MCF 10A (cell line): ENCODE results near the gene PPP2R5D. TPM values are rescaled to one million over a fixed set of nuclear protein-coding genes. Genes with fewer than 3 reads are reported as not detected.

ENCODE experiments used
- BruUV-seq: library from RNA; stranded (reverse); fragments of 400-500 nt; replicated peaks from 2 replicates; lab custom pipeline; 2021; lab: Mats Ljungman, UMichigan
- CTCF ChIA-PET: fragments of 300-600 bp; sonication (Branson Sonifier 250); formaldehyde crosslinking; extraction: SDS; loops from one replicate; lab custom pipeline; 2021; ENCODE audit warnings: antibody characterized with exemption, inconsistent platforms; lab: Yijun Ruan, JAX
- POLR2A ChIA-PET: fragments of 300-600, 350-650 bp; sonication (Branson Sonifier 250); formaldehyde crosslinking; extraction: SDS; loops from one replicate; lab custom pipeline; 2020; ENCODE audit warnings: antibody characterized with exemption, inconsistent platforms; lab: Yijun Ruan, JAX
- DNase-seq: peaks from one replicate; pipeline ENCODE4 v3.0.0-alpha.2; 2018; ENCODE audit not compliant: unreplicated experiment
- H3K27ac Mint-ChIP-seq: one replicate; pipeline ENCODE4 v1.8.0; 2022; ENCODE audit warnings: mild to moderate bottlenecking, low read depth, mixed read lengths; ENCODE audit not compliant: unreplicated experiment
- H3K27me3 Mint-ChIP-seq: one replicate; pipeline ENCODE4 v1.8.0; 2022; ENCODE audit warnings: mixed read lengths; ENCODE audit not compliant: insufficient read depth, unreplicated experiment
- H3K36me3 Mint-ChIP-seq: one replicate; pipeline ENCODE4 v1.8.0; 2022; ENCODE audit warnings: mild to moderate bottlenecking, moderate library complexity, mixed read lengths; ENCODE audit not compliant: insufficient read depth, unreplicated experiment
- H3K4me1 Mint-ChIP-seq: one replicate; pipeline ENCODE4 v1.8.0; 2022; ENCODE audit warnings: mixed read lengths; ENCODE audit not compliant: insufficient read depth, unreplicated experiment
- H3K4me3 Mint-ChIP-seq: one replicate; pipeline ENCODE4 v1.8.0; 2022; ENCODE audit warnings: mild to moderate bottlenecking, moderate library complexity, mixed read lengths; ENCODE audit not compliant: unreplicated experiment
- H3K9me3 Mint-ChIP-seq: one replicate; pipeline ENCODE4 v1.8.0; 2022; ENCODE audit warnings: mixed read lengths; ENCODE audit not compliant: unreplicated experiment
- CTCF ChIP-seq: fragments of 200-600 bp; IDR thresholded peaks from one replicate; pipeline ENCODE4 v1.8.0; 2022; ENCODE audit warnings: antibody characterized with exemption, mild to moderate bottlenecking; ENCODE audit not compliant: unreplicated experiment
- intact Hi-C: fragments of 100-400 bp; cut with micrococcal nuclease; formaldehyde crosslinking; loops from 2 replicates; pipeline ENCODE4 v1.14.1; 2022
- total RNA-seq: library from RNA; stranded (reverse); gene quantifications from 2 replicates; pipeline ENCODE4 v1.2.3, GENCODE V29; 2022

PPP2R5D gene
- total RNA-seq, 1 experiment from 2014 or later: 17.9 TPM

GRCh38 chr6:43033496-43034189 is 49.3 kb downstream of the PPP2R5D start:
- BruUV-seq: no TSS peak
- Mint-ChIP-seq H3K36me3 (peaks cover 74% of the 10 kb centered on the region), H3K4me3 (no peak overlapping the region), H3K9me3 (no peaks in the 10 kb centered on the region), H3K27me3 (no peaks in the 10 kb centered on the region), H3K27ac (no peak overlapping the region), H3K4me1 (no peaks in the 10 kb centered on the region)
- TF ChIP-seq CTCF: no peak
- ChIA-PET POLR2A (interaction anchor here (0.9 to 2.4 kb wide), 3 partner anchors 13 to 105 kb away, joined by 3 to 6 read pairs (median 3); partner anchors contain the start of gene RRP36), CTCF (interaction anchor here (0.6 to 0.7 kb wide), 4 partner anchors 14 to 119 kb away, joined by 3 to 6 read pairs (median 4); no protein-coding TSS in a partner anchor)
- intact Hi-C loops: no loop called here
- DNase-seq: no peak

GRCh38 chr6:43034190-43034525 is 49.8 kb downstream of the PPP2R5D start:
- H3K4me1 Mint-ChIP-seq: no peaks in the 10 kb centered on the region
- no peak overlapping the region for H3K4me3 Mint-ChIP-seq
- no peak overlapping the region for H3K27ac Mint-ChIP-seq
- no peaks in the 10 kb centered on the region for H3K9me3 Mint-ChIP-seq
- no peak for TF ChIP-seq CTCF
- no peak for DNase-seq
- BruUV-seq: no TSS peak
- no peaks in the 10 kb centered on the region for H3K27me3 Mint-ChIP-seq
- intact Hi-C loops: no loop called here
- ChIA-PET CTCF (interaction anchor here (0.6 to 0.7 kb wide), 3 partner anchors 16 to 119 kb away, joined by 3 to 6 read pairs (median 3); no protein-coding TSS in a partner anchor), POLR2A (interaction anchor here (1.1 kb wide), 1 partner anchor 106 kb away, joined by 3 read pairs; no protein-coding TSS in a partner anchor)
- peaks cover 71% of the 10 kb centered on the region for H3K36me3 Mint-ChIP-seq

GRCh38 chr6:43035495-43036194 is 51.3 kb downstream of the PPP2R5D start:
- Mint-ChIP-seq H3K27me3 (no peaks in the 10 kb centered on the region), H3K9me3 (no peaks in the 10 kb centered on the region), H3K36me3 (peaks cover 64% of the 10 kb centered on the region), H3K4me3 (no peak overlapping the region), H3K4me1 (no peaks in the 10 kb centered on the region), H3K27ac (no peak overlapping the region)
- no TSS peak for BruUV-seq
- intact Hi-C loops: no loop called here
- TF ChIP-seq CTCF: no peak
- POLR2A ChIA-PET: interaction anchor here (0.8 to 1.6 kb wide), 4 partner anchors 15 to 52 kb away, joined by 3 to 5 read pairs (median 4); partner anchors contain the start of genes CUL7, PPP2R5D and RRP36
- DNase-seq: no peak
- CTCF ChIA-PET: interaction anchor here (0.6 kb wide), 1 partner anchor 1137 kb away, joined by 3 read pairs; no protein-coding TSS in a partner anchor

- no peak overlapping the region for H3K27ac Mint-ChIP-seq
- peaks cover 54% of the 10 kb centered on the region for H3K36me3 Mint-ChIP-seq
- no peak overlapping the region for H3K4me3 Mint-ChIP-seq
- TF ChIP-seq CTCF: no peak
- POLR2A ChIA-PET: no interaction called here
- BruUV-seq: no TSS peak
- H3K9me3 Mint-ChIP-seq: no peaks in the 10 kb centered on the region
- no peak for DNase-seq
- H3K27me3 Mint-ChIP-seq: no peaks in the 10 kb centered on the region
- intact Hi-C loops: no loop called here
- CTCF ChIA-PET: no interaction called here
- no peaks in the 10 kb centered on the region for H3K4me1 Mint-ChIP-seq
Observed at GRCh38 chr6:43036712-43037111, 52.3 kb downstream of the PPP2R5D start.
